Measurements from ENCODE around the gene TRIO.

DNA sequence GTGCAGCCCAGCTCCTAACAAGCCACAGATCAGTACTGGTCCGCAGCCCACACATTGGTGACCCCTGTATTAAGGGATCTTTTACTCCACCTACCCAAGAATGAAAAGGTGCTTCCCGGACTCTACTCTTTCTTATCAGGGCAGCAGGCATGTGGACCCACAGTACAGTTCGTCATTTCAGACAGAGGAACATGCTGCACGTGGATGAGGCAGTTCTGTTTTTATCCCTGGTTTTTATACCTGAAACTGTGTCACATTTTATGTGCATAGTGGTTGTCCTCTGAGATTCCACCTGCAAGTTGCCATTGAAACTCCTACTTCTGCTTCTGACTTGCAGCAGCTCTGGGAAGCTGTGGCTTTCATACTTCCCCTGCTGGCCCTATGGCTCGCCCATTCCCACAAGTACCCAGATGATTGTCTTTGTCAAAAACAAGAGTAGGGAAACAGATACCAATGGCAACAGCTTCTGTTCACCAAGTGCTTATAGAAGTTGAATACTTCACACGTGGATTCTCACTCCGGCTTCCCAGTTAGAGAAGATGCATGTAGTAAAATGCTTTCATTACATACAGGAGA, 208.0 kb downstream of the TRIO start:
- no peak for TF ChIP-seq ZNF138 (tag by site-specific recombination; IDR thresholded peaks at IDR 0.05; ENCODE audit: borderline replicate concordance)
- TF ChIP-seq, protein P1, sequence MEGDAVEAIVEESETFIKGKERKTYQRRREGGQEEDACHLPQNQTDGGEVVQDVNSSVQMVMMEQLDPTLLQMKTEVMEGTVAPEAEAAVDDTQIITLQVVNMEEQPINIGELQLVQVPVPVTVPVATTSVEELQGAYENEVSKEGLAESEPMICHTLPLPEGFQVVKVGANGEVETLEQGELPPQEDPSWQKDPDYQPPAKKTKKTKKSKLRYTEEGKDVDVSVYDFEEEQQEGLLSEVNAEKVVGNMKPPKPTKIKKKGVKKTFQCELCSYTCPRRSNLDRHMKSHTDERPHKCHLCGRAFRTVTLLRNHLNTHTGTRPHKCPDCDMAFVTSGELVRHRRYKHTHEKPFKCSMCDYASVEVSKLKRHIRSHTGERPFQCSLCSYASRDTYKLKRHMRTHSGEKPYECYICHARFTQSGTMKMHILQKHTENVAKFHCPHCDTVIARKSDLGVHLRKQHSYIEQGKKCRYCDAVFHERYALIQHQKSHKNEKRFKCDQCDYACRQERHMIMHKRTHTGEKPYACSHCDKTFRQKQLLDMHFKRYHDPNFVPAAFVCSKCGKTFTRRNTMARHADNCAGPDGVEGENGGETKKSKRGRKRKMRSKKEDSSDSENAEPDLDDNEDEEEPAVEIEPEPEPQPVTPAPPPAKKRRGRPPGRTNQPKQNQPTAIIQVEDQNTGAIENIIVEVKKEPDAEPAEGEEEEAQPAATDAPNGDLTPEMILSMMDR (tag by site-specific recombination; IDR thresholded peaks at IDR 0.05), result no peak
- no peak for TF ChIP-seq ZNF629 (tag by site-specific recombination; IDR thresholded peaks at IDR 0.05)
- no peak for TF ChIP-seq TCF7L2 (IDR thresholded peaks at IDR 0.05; ENCODE audit: borderline replicate concordance, low read depth, low read length)
- TF ChIP-seq ZBTB21 (tag by site-specific recombination; IDR thresholded peaks at IDR 0.05), result no peak
